Calu3 (cell line): ENCODE results near the gene ELL. TPM values are rescaled to one million over a fixed set of nuclear protein-coding genes. Genes with fewer than 3 reads are reported as not detected.

ENCODE experiments used
- BruUV-seq: library from RNA; stranded (reverse); fragments of 400-500 nt; replicated peaks from 2 replicates; lab custom pipeline; 2021; lab: Mats Ljungman, UMichigan
- CTCF ChIA-PET: fragments of 300-600 bp; sonication (Branson Sonifier 250); formaldehyde crosslinking; loops from one replicate; lab custom pipeline; 2022; ENCODE audit warnings: antibody characterized with exemption; lab: Charles Lee
- DNase-seq: peaks from one replicate; pipeline ENCODE4 v3.0.0; 2022
- H3K27ac Mint-ChIP-seq: one replicate; pipeline ENCODE4 v1.8.0; 2022; ENCODE audit warnings: mixed read lengths; ENCODE audit not compliant: unreplicated experiment
- H3K27me3 Mint-ChIP-seq: one replicate; pipeline ENCODE4 v1.8.0; 2022; ENCODE audit warnings: mixed read lengths; ENCODE audit not compliant: unreplicated experiment
- H3K36me3 Mint-ChIP-seq: one replicate; pipeline ENCODE4 v1.8.0; 2022; ENCODE audit warnings: mild to moderate bottlenecking, moderate library complexity, mixed read lengths; ENCODE audit not compliant: insufficient read depth, unreplicated experiment
- H3K4me1 Mint-ChIP-seq: one replicate; pipeline ENCODE4 v1.8.0; 2022; ENCODE audit warnings: mild to moderate bottlenecking, low read depth, mixed read lengths; ENCODE audit not compliant: unreplicated experiment
- H3K4me3 Mint-ChIP-seq: one replicate; pipeline ENCODE4 v1.8.0; 2022; ENCODE audit warnings: mild to moderate bottlenecking, low read depth, moderate library complexity, mixed read lengths; ENCODE audit not compliant: unreplicated experiment
- H3K9me3 Mint-ChIP-seq: one replicate; pipeline ENCODE4 v1.8.0; 2022; ENCODE audit warnings: low read depth, mixed read lengths; ENCODE audit not compliant: unreplicated experiment
- intact Hi-C: fragments of 100-400 bp; cut with micrococcal nuclease; formaldehyde crosslinking; loops from one replicate; pipeline ENCODE4 v1.10.0; 2022; ENCODE audit not compliant: unreplicated experiment
- total RNA-seq: library from RNA; stranded (reverse); gene quantifications from 2 replicates; pipeline ENCODE4 v1.2.3, GENCODE V29; 2022
- TF ChIP-seq, protein P1 (sequence below): fragments of 200-600 bp; IDR thresholded peaks from one replicate; pipeline ENCODE4 v1.8.0; 2022; ENCODE audit warnings: antibody characterized with exemption; ENCODE audit not compliant: unreplicated experiment

The ELL gene
- total RNA-seq, 1 experiment from 2014 or later, result 11.0 TPM

DNA sequence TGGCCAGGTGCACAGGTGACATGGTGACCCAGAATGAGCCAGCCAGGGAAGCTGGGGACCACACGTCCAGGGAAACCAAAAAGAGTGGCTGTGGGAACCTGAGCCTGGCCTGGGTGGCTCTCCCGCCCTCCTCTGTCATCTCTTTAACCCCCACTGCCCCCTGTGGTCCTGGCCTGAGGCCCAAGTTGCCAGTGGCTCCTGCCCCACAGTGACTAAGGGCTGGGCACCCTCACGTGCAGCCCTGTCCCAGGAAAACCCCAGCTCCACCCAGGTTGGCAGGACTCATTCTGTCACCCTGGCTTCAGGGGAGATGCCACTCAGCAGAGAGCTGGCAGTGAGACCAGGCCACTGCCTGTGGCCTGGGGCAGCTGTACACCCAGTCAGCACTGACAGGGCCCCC, 53.4 kb downstream of the ELL start:
- CTCF ChIA-PET, result interaction anchor here (1.0 kb wide), 1 partner anchor 12 kb away, joined by 3 read pairs; no protein-coding TSS in a partner anchor
- Mint-ChIP-seq H3K4me3 (no peak overlapping the region), H3K9me3 (no peaks in the 10 kb centered on the region), H3K36me3 (peaks cover 17% of the 10 kb centered on the region), H3K27ac (no peak overlapping the region), H3K27me3 (no peaks in the 10 kb centered on the region), H3K4me1 (peaks cover 17% of the 10 kb centered on the region)
- intact Hi-C loops, result loop anchor here (10.0 kb wide), 1 partner anchor 106 kb away; the partner anchor contains the start of gene UBA52
- TF ChIP-seq, protein P1, sequence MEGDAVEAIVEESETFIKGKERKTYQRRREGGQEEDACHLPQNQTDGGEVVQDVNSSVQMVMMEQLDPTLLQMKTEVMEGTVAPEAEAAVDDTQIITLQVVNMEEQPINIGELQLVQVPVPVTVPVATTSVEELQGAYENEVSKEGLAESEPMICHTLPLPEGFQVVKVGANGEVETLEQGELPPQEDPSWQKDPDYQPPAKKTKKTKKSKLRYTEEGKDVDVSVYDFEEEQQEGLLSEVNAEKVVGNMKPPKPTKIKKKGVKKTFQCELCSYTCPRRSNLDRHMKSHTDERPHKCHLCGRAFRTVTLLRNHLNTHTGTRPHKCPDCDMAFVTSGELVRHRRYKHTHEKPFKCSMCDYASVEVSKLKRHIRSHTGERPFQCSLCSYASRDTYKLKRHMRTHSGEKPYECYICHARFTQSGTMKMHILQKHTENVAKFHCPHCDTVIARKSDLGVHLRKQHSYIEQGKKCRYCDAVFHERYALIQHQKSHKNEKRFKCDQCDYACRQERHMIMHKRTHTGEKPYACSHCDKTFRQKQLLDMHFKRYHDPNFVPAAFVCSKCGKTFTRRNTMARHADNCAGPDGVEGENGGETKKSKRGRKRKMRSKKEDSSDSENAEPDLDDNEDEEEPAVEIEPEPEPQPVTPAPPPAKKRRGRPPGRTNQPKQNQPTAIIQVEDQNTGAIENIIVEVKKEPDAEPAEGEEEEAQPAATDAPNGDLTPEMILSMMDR, result no peak
- no TSS peak for BruUV-seq
- DNase-seq, result peak; percentile 22

DNA sequence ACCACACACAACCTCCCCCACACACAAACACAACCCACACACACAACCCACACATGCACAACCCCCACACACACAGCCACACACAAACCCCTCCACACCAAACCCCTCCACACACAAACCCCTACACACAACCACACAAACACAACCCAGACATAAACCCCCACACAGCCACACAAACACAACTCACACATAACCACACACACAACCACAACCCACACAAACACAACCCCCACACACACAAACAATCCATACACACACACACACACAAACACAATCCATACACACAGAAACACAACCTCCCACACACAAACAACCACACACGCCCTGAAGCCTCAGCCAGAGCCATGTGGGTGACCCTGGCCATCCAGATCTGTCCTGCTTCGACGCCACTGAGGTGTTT, 53.9 kb downstream of the ELL start:
- TF ChIP-seq, protein P1, result no peak
- H3K36me3 Mint-ChIP-seq, result peaks cover 20% of the 10 kb centered on the region
- DNase-seq, result no peak
- no peaks in the 10 kb centered on the region for H3K9me3 Mint-ChIP-seq
- no peak overlapping the region for H3K4me3 Mint-ChIP-seq
- H3K27me3 Mint-ChIP-seq, result no peaks in the 10 kb centered on the region
- intact Hi-C loops, result loop anchor here (10.0 kb wide), 1 partner anchor 107 kb away; the partner anchor contains the start of gene UBA52
- CTCF ChIA-PET, result interaction anchor here (1.0 kb wide), 1 partner anchor 12 kb away, joined by 3 read pairs; no protein-coding TSS in a partner anchor
- H3K4me1 Mint-ChIP-seq, result peaks cover 17% of the 10 kb centered on the region
- no TSS peak for BruUV-seq
- H3K27ac Mint-ChIP-seq, result no peak overlapping the region

DNA sequence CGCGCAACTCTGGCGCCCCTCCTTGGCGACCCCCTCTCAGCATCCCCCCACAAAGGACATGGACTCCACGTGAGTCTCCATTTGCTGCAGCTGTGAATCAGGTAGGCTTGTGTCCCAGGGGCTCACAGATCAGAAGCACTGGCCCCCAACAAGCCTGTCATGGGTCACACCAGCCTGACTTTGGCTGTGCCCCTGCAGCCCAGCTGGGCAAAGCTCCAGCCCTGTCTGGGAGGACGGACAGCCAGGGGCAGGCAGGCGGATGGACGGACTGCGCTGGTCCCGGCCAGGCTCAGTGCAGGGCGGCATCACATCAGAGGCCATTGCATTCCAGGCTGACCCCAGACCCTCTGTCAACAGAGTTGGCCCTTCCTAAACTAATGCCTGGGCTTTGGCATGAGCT, 55.5 kb downstream of the ELL start:
- TF ChIP-seq, protein P1, result no peak
- H3K27me3 Mint-ChIP-seq, result no peaks in the 10 kb centered on the region
- no peak for DNase-seq
- H3K27ac Mint-ChIP-seq, result no peak overlapping the region
- H3K4me3 Mint-ChIP-seq, result no peak overlapping the region
- H3K4me1 Mint-ChIP-seq, result peaks cover 17% of the 10 kb centered on the region
- CTCF ChIA-PET, result interaction anchor here (0.6 kb wide), 1 partner anchor 446 kb away, joined by 3 read pairs; no protein-coding TSS in a partner anchor
- no peaks in the 10 kb centered on the region for H3K9me3 Mint-ChIP-seq
- intact Hi-C loops, result loop anchor here (10.0 kb wide), 1 partner anchor 108 kb away; the partner anchor contains the start of gene UBA52
- peaks cover 21% of the 10 kb centered on the region for H3K36me3 Mint-ChIP-seq
- no TSS peak for BruUV-seq

DNA sequence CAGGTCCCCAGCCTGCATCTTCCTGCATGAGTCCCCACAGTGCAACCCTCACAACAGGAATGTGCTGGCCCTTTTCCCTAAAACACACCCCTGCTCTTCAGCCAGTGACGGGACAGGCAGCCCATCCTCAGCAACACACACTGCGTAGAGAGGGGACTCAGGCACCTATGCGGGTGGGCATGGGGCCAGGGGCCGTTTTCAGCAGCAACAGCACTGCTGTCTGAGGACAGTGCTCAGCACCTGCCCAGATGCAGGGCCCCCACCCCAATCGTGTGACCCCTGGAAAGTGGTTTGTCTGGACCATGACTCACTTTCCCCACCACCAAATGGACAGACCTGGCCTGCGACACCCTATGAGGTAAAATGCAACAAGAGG, 55.9 kb downstream of the ELL start:
- CTCF ChIA-PET, result no interaction called here
- BruUV-seq, result no TSS peak
- H3K4me3 Mint-ChIP-seq, result no peak overlapping the region
- H3K36me3 Mint-ChIP-seq, result peaks cover 21% of the 10 kb centered on the region
- H3K27me3 Mint-ChIP-seq, result no peaks in the 10 kb centered on the region
- peaks cover 17% of the 10 kb centered on the region for H3K4me1 Mint-ChIP-seq
- no peaks in the 10 kb centered on the region for H3K9me3 Mint-ChIP-seq
- TF ChIP-seq, protein P1, result no peak
- H3K27ac Mint-ChIP-seq, result no peak overlapping the region
- DNase-seq, result no peak
- intact Hi-C loops, result loop anchor here (10.0 kb wide), 1 partner anchor 109 kb away; the partner anchor contains the start of gene UBA52
